ENCODE measurements around the gene MSANTD2.

The MSANTD2 gene

DNA sequence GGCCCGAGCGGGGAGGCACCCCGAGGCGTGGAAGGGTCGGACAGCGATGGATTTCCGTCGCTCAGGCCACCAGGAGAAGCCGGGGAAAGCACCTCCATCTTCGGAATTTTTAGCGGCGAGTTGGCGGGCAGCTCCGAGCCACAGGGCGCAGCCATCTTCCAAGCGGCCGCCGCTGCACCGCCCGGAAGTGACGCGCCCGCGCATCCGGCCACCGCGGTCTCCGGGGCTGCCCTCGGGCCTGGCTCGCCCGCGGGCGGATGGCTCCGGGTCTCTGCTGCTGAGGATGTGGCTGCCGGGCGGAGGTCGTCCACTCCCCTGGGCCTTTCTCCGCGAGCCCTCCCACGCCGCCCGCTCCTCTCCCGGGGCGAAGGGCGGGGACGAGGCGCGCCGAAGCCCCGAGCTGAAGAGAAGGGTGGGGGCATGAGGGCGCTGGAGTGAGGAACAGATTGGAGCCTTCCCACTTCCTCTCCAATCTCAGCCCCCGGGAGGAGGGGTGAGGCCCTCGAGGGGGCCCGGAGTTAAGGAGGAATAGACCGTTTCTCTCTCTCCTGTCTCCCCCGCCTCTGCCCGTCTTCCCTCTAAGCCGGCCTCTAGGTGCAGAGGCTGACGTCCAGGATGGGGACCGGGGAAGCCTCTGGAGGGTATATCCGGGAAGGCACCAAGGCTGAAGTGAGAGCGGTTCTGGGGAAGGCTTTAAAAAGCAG, at the start of gene MSANTD2:
Gene MSANTD2 (minus strand): TSS at position 181 of the 704 bp plus-strand sequence. CDS start 26 bp downstream, at position 155.
- peak; percentile 62 to 96 (median 94) for DNase-seq

- no peak for DNase-seq
These were observed 46.0 kb upstream of the MSANTD2 start for GRCh38 chr11:124846070-124846673.

DNA sequence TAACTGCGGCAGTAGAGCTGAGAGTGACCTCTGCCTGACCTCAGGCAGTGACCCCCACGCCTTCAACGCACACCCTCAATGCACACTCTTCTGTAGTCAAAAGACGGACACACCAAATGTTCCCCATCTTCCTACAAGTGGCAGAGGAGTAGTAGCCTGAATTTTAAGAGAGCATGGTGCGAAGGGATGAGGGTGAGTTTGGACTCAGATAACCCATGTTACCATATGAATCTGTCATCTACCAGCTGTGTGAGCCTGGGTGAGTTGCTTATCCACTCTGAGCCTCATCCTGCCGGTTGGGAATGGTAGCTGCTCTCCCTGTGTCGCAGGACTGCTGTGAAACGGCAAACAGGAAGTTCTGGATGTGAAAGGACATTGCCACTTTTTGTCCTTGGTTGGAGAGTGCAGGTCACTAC, 44.5 kb upstream of the MSANTD2 start:
- no peak for DNase-seq

GRCh38 chr11:124843616-124843910, 43.4 kb upstream of the MSANTD2 start:
- DNase-seq = no peak

DNA sequence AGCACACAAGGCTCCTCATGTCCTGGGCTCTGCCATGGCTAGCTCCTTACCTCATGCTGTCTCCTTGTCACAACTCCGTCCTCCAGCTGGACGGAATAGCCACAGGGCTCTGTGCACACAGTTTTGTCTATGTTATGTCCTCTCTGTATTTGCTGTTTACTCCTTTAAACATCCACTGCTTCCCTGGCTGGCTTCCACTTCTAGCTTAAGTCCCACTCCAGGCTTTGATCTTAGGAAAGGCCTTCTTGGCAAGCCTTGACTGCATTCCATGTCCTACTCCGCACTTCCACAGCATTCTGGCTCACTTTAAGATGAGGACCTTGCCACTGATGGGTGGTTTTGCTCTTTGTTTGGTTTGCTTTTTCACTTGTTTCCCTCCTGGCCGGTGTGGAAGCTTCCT, 42.1 kb upstream of the MSANTD2 start:
- DNase-seq = peak in 1 of 3 experiments; percentile 58

- DNase-seq = no peak
These were observed 41.6 kb upstream of the MSANTD2 start for GRCh38 chr11:124841840-124842239.

GRCh38 chr11:124841201-124841600, 41.0 kb upstream of the MSANTD2 start:
- DNase-seq = no peak

- DNase-seq = no peak
These were observed 40.5 kb upstream of the MSANTD2 start for GRCh38 chr11:124840666-124841065.

- peak in 1 of 3 experiments; percentile 44 for DNase-seq
These were observed 39.9 kb upstream of the MSANTD2 start for GRCh38 chr11:124839972-124840621.

- peak; percentile 4 to 89 (median 85) for DNase-seq
These were observed 39.1 kb upstream of the MSANTD2 start for GRCh38 chr11:124839128-124839971.

- DNase-seq = no peak
These were observed 38.6 kb upstream of the MSANTD2 start for GRCh38 chr11:124838805-124839127.

GRCh38 chr11:124837491-124837856, 37.3 kb upstream of the MSANTD2 start:
- peak; percentile 4 to 90 (median 74) for DNase-seq

GRCh38 chr11:124835918-124836317, 35.7 kb upstream of the MSANTD2 start:
- DNase-seq = no peak

DNA sequence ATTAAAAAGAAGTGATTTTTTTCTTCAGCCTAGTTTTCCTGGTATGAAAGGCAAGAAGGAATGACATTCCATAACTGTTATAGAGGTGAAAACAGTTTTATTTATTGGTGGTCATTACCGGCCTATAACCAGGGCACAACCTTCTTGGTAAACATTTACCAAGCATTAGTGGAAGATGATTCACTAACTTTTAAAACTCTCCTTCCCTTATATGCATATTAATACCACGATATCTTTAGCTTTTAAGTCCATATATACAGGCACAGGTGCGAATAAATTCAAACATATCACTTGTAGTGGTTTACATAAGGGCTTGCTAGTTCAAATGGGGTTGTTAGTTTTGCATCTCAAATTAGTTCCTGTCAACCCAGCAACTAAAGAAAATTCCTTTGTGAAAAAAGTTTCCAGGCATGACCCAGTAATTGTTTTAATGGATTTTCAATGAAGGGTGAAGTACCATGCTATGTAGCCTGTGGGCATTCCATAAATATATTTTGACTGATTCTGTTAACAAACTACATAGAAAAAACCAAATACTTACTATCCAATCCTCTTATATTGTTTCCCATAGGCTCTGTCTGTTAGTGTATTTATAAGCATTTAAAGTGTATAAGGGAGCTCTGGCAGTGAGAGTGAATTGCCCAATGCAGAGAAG, 34.4 kb upstream of the MSANTD2 start:
- no peak for DNase-seq

DNA sequence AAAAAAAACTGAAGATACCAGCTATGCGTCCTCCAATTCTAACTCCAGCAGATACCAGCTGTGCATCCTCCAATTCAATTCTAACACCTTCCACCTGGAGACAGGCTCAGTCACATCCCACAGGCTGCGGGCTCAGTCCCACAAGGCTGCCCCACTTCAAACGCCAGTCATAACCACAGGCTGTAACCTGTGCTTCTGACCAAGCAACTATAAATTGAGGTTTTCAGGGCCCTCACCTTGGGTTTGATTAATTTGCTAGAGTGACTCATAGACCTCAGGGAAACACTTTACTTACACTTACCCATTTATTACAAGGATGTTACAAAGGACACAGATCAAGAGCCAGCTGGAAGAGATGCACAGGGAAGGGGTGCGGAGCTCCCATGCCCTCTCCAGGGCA, 32.4 kb upstream of the MSANTD2 start:
- DNase-seq = no peak

DNA sequence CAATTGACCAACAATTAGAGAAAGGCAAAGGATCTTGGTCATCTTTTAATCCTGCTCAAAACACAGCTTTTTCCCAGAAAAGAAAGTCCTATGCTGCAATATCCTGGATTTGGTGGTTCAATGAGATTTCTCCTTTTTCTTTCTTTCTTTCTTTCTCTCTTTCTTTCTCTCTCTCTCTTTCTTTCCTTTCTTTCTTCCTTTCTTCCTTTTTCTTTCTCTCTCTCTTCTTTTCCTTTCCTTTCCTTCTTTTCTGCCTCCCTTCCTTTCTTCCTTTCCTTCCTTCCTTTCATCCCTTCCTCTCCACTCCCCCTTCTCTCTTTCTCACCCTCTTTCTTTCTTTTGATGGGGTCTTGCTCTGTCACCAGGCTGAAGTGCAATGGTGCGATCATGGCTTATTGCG, 31.7 kb upstream of the MSANTD2 start:
- no peak for DNase-seq

- DNase-seq = no peak
These were observed 30.5 kb upstream of the MSANTD2 start for GRCh38 chr11:124830749-124831148.

DNA sequence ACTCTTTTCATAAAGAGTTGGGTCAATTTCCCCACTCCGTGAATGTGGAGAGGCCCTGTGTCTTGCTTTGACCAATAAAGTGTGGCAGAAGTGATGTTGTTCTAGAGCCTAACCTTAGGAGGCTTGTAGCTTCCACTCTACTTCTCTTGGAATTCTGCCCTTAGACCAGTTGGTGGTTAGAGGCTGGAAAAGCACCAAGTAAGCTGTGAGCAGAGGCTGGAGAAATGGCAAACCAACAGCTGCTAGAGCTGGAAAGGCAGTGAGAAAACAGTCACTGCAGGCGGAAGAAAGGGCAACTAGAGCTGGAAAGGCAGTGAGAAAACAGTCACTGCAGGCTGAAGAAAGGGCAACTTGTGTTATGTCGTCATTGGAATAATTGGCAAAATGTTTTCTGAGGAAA, 29.8 kb upstream of the MSANTD2 start:
- DNase-seq = no peak

DNA sequence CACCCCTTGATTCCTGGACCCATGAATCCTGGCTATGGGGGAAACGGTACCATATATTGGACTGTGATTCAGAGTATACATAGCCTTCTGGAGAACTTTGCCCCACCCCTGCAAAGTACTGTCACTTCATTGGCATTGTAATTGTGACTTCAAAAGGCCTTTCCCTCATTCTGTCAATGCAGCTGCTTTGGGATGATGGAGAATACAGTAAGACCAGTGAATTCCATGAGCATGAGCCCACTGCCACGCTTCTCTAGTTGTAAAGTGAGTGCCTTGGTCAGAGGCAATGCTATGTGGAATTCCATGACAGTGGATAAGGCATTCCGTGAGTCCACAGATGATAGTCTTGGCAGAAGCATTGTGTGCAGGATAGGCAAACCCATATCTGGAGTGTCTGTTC, 25.7 kb upstream of the MSANTD2 start:
- no peak for DNase-seq

- peak in 1 of 3 experiments; percentile 11 for DNase-seq
These were observed 23.5 kb upstream of the MSANTD2 start for GRCh38 chr11:124823512-124824376.

- DNase-seq = no peak
These were observed 22.0 kb upstream of the MSANTD2 start for GRCh38 chr11:124821995-124822730.
